IMR-90 (cell line): ENCODE data around the gene TWIST1. TPM values are rescaled to one million over a fixed set of nuclear protein-coding genes. Genes with fewer than 3 reads are reported as not detected.

Experiments used
- ATAC-seq: fragments of 200-7000 bp; cut with Tn5 transposase; 2 replicates; pipeline ENCODE4 v1.9.1; 2020; ENCODE audit warnings: low read depth, mild to moderate bottlenecking, moderate library complexity
- BruUV-seq: library from RNA; stranded (reverse); fragments of 400-500 nt; replicated peaks from 2 replicates; lab custom pipeline; 2021; lab: Mats Ljungman, UMichigan
- CTCF ChIA-PET: fragments of 300-600 bp; formaldehyde crosslinking; extraction: SDS; loops from one replicate; lab custom pipeline; 2021; ENCODE audit warnings: antibody characterized with exemption; lab: Yijun Ruan, JAX
- POLR2A ChIA-PET: fragments of 300-600 bp; sonication (Branson Sonifier 250); formaldehyde crosslinking; loops from one replicate; lab custom pipeline; 2022; ENCODE audit warnings: antibody characterized with exemption; ENCODE audit not compliant: unreplicated experiment; lab: Charles Lee
- DNase-seq: peaks from one replicate; pipeline ENCODE4 v3.0.0; 2013
- H2AFZ ChIP-seq: replicated peaks from 2 replicates; pipeline ENCODE3; 2013; ENCODE audit warnings: low read length, mild to moderate bottlenecking; ENCODE audit not compliant: poor library complexity
- H2AK5ac ChIP-seq: 2 replicates; pipeline ENCODE4 v1.6.1; 2013; ENCODE audit warnings: low read depth, low read length, inconsistent platforms
- H2AK9ac ChIP-seq: replicated peaks from 2 replicates; pipeline ENCODE3; 2013; ENCODE audit warnings: mild to moderate bottlenecking, low read depth, low read length, moderate library complexity; ENCODE audit not compliant: poor library complexity
- H2BK120ac ChIP-seq: 2 replicates; pipeline ENCODE4 v1.6.1; 2013; ENCODE audit warnings: low read depth, low read length, inconsistent platforms
- H2BK15ac ChIP-seq: 3 replicates; pipeline ENCODE4 v1.6.1; 2013; ENCODE audit warnings: low read depth, low read length, inconsistent platforms
- H2BK20ac ChIP-seq: 2 replicates; pipeline ENCODE4 v1.6.1; 2013; ENCODE audit warnings: low read depth, mild to moderate bottlenecking, inconsistent platforms, low read length, moderate library complexity
- H2BK5ac ChIP-seq: 2 replicates; pipeline ENCODE4 v1.6.1; 2013; ENCODE audit warnings: mild to moderate bottlenecking, low read depth, low read length, inconsistent platforms; ENCODE audit not compliant: poor library complexity, severe bottlenecking
- H3K14ac ChIP-seq: replicated peaks from 2 replicates; pipeline ENCODE4 v1.6.1; 2013; ENCODE audit warnings: low read depth, low read length, inconsistent platforms
- H3K18ac ChIP-seq: 2 replicates; pipeline ENCODE4 v1.6.1; 2013; ENCODE audit warnings: low read depth, low read length, control low read depth
- H3K23ac ChIP-seq: 2 replicates; pipeline ENCODE4 v1.6.1; 2013; ENCODE audit warnings: low read depth, low read length, inconsistent platforms
- H3K27ac ChIP-seq: 2 replicates; pipeline ENCODE4 v1.5.1; 2013; ENCODE audit warnings: mild to moderate bottlenecking, control low read depth, low read length; ENCODE audit not compliant: insufficient read depth
- H3K27me3 ChIP-seq: 2 replicates; pipeline ENCODE4 v1.6.1; 2013; ENCODE audit warnings: low read length; ENCODE audit not compliant: control insufficient read depth, insufficient read depth
- H3K36me3 ChIP-seq: 2 replicates; pipeline ENCODE4 v1.6.1; 2013; ENCODE audit warnings: low read length, mixed read lengths; ENCODE audit not compliant: control insufficient read depth, insufficient read depth
- H3K4ac ChIP-seq: 2 replicates; pipeline ENCODE4 v1.6.1; 2013; ENCODE audit warnings: low read depth, low read length, inconsistent platforms
- H3K4me1 ChIP-seq: 2 replicates; pipeline ENCODE4 v1.6.1; 2013; ENCODE audit warnings: low read length, mixed read lengths; ENCODE audit not compliant: control insufficient read depth, insufficient read depth
- H3K4me2 ChIP-seq: 2 replicates; pipeline ENCODE4 v1.6.1; 2013; ENCODE audit warnings: low read depth, mild to moderate bottlenecking, control low read depth, low read length, moderate library complexity
- H3K4me3 ChIP-seq: 2 replicates; pipeline ENCODE4 v1.5.1; 2013; ENCODE audit warnings: low read depth, mild to moderate bottlenecking, control low read depth, low read length, moderate library complexity; ENCODE audit not compliant: insufficient read depth
- H3K56ac ChIP-seq: 2 replicates; pipeline ENCODE4 v1.6.1; 2013; ENCODE audit warnings: low read length, inconsistent platforms; ENCODE audit not compliant: insufficient read depth; ENCODE audit errors: extremely low read depth
- H3K79me1 ChIP-seq, 2 experiments: 2 replicates each; pipeline ENCODE4 v1.6.1; 2013; ENCODE audit warnings: low read length in 2 of 2, inconsistent platforms in 1 of 2, low read depth in 1 of 2
- H3K9ac ChIP-seq: 2 replicates; pipeline ENCODE4 v1.6.1; 2013; ENCODE audit warnings: low read depth, low read length, control low read depth
- H3K9me1 ChIP-seq: 2 replicates; pipeline ENCODE4 v1.6.1; 2013; ENCODE audit warnings: low read length, inconsistent platforms; ENCODE audit not compliant: insufficient read depth
- H3K9me3 ChIP-seq: 2 replicates; pipeline ENCODE4 v1.6.1; 2013; ENCODE audit warnings: low read length; ENCODE audit not compliant: control insufficient read depth, insufficient read depth
- H4K20me1 ChIP-seq: 2 replicates; pipeline ENCODE4 v1.6.1; 2013; ENCODE audit warnings: low read length, inconsistent platforms; ENCODE audit not compliant: insufficient read depth
- H4K5ac ChIP-seq: 2 replicates; pipeline ENCODE4 v1.6.1; 2013; ENCODE audit warnings: mild to moderate bottlenecking, low read depth, low read length, control low read depth
- H4K8ac ChIP-seq, 2 experiments: 2 replicates each; pipeline ENCODE4 v1.6.1; 2013; ENCODE audit warnings: low read depth in 2 of 2, low read length in 2 of 2, control low read depth in 1 of 2, inconsistent platforms in 1 of 2
- H4K91ac ChIP-seq: 2 replicates; pipeline ENCODE4 v1.6.1; 2013; ENCODE audit warnings: low read depth, low read length, inconsistent platforms; ENCODE audit not compliant: insufficient read depth
- MAFK ChIP-seq: IDR thresholded peaks from 2 replicates; pipeline ENCODE4 v1.6.1; 2012; ENCODE audit warnings: low read depth, low read length, improper control_type of control experiment
- RCOR1 ChIP-seq: IDR thresholded peaks from 2 replicates; pipeline ENCODE4 v1.6.1; 2012; ENCODE audit warnings: mild to moderate bottlenecking, low read length, improper control_type of control experiment; ENCODE audit not compliant: insufficient replicate concordance
- WGBS, 2 experiments: methylation state at CpG; one replicate each; pipeline versions ENCODE4 v1.1.5 to v1.1.7; 2013; ENCODE audit warnings: missing lambda C conversion rate in 2 of 2; ENCODE audit not compliant: insufficient read length in 1 of 2; ENCODE audit errors: extremely low coverage in 2 of 2; 5-methylcytosine and 5-hydroxymethylcytosine counted together
- dilution Hi-C: fragments of 300-500 bp; cut with HindIII; formaldehyde crosslinking; loops from one replicate; pipeline ENCODE4 v1.14.3; 2018; ENCODE audit warnings: low sequenced_read_pairs; ENCODE audit not compliant: unreplicated experiment
- in situ Hi-C: fragments of 300-500 bp; cut with MboI; formaldehyde crosslinking; loops from 3 replicates; pipeline ENCODE4 v1.14.3; 2019; ENCODE audit warnings: low sequenced_read_pairs, inconsistent platforms, mixed read lengths
- intact Hi-C: fragments of 100-400 bp; cut with micrococcal nuclease; formaldehyde crosslinking; loops from 2 replicates; pipeline ENCODE4 v1.10.0; 2022
- polyA plus RNA-seq, 3 experiments: library from polyadenylated mRNA; depleted of rRNA; stranded (reverse); fragments of >200 nt; gene quantifications; 2 replicates each; pipeline ENCODE4 v1.2.3, GENCODE V29; 2012; ENCODE audit warnings: low replicate concordance in 1 of 3
- total RNA-seq: library from RNA; depleted of rRNA; stranded (reverse); fragments of >200 nt; gene quantifications from 2 replicates; pipeline ENCODE4 v1.2.3, GENCODE V29; 2012

The TWIST1 gene
- total and polyA plus RNA-seq, 2 of the 4 experiments (the other 2 are of a cell fraction): 5.4 to 42.3 TPM

DNA sequence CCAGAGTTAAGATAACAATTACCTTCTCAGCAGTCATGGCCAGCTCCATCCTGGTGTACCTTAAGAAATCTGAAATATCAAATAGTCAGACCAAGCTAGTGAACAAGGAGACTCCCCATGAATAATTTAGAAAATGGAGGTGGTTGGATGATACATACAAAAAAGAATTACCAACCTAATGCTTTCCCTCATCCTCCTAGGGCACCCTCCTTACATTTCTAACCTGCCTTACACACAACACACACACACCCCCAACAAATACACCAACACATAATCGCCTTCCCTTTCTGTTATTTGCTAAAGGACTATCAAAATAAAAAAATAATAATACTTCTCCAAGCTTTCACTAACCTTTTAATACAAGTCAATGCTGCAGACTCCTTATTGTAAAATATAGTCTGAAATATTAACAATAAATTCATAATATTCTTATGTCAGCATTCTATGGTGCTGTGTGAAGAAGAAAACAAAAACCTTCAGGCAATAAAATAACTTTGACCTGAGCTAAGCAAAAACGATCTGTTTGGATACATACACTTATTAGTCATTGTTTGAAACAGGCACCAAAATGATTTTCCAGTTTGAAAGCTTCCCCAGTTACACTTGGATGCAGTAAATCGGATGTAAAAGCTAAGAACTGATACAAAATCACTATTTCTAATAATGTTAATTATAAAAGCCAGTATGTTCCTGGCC is 3.4 kb downstream of the TWIST1 start:
- no peak overlapping the region for H2AK9ac ChIP-seq
- POLR2A ChIA-PET: no interaction called here
- intact Hi-C loops (loop anchor here (2.0 to 10.0 kb wide), 2 partner anchors 359 to 523 kb away; no protein-coding TSS in a partner anchor), dilution Hi-C loops (no loop called here), in situ Hi-C loops (loop anchor here (10.0 to 25.0 kb wide), 2 partner anchors 419 to 752 kb away; no protein-coding TSS in a partner anchor)
- H4K8ac ChIP-seq: 0 out of 4 replicates have a peak overlapping the region, but pooled peaks of 1 of the 2 experiments have one; percentile 61
- no peaks in the 10 kb centered on the region for H3K9me3 ChIP-seq
- H3K23ac ChIP-seq: no peak overlapping the region
- H3K79me1 ChIP-seq: peaks cover 13 to 45% of the 10 kb centered on the region in 2 experiments
- no peak overlapping the region for H2AFZ ChIP-seq
- H3K18ac ChIP-seq: peak overlapping the region; percentile 29; the same call in 1 of the 2 replicates
- 100% methylated on average over 1 of the region's 3 CpGs; no CpG with 5 or more reads in 1 of the 2 experiments for WGBS, 2 experiments
- H2BK15ac ChIP-seq: no peak overlapping the region
- H2BK120ac ChIP-seq: no peak overlapping the region
- no peaks in the 10 kb centered on the region for H3K27me3 ChIP-seq
- TF ChIP-seq RCOR1 (no peak), MAFK (peak; percentile 89)
- peaks cover 1% of the 10 kb centered on the region for H3K4me1 ChIP-seq
- ATAC-seq: no peak
- H3K27ac ChIP-seq: no peak overlapping the region
- no peaks in the 10 kb centered on the region; the same call in 1 of the 2 replicates for H3K36me3 ChIP-seq
- 0 out of 2 replicates have a peak overlapping the region, but pooled peaks have one; percentile 55 for H3K14ac ChIP-seq
- no peak overlapping the region for H3K9ac ChIP-seq
- no peak overlapping the region for H2BK20ac ChIP-seq
- no peak overlapping the region for H3K56ac ChIP-seq
- H2BK5ac ChIP-seq: peak overlapping the region; percentile 34
- H4K91ac ChIP-seq: no peak overlapping the region
- H3K9me1 ChIP-seq: no peaks in the 10 kb centered on the region
- H4K5ac ChIP-seq: no peak overlapping the region
- DNase-seq: peak; percentile 66
- H3K4me2 ChIP-seq: peak overlapping the region; percentile 65
- CTCF ChIA-PET: interaction anchor here (1.5 kb wide), 1 partner anchor 421 kb away, joined by 6 read pairs; no protein-coding TSS in a partner anchor
- H3K4ac ChIP-seq: no peak overlapping the region
- no TSS peak for BruUV-seq
- H4K20me1 ChIP-seq: peaks cover 3% of the 10 kb centered on the region; the same call in 1 of the 2 replicates
- H2AK5ac ChIP-seq: no peak overlapping the region
- H3K4me3 ChIP-seq: peak overlapping the region; percentile 10; the same call in 1 of the 2 replicates
